ENCODE data around the gene ARID2. TPM values are rescaled to one million over a fixed set of nuclear protein-coding genes. Genes with fewer than 3 reads are reported as not detected.

ARID2 gene
- total RNA-seq, 1 donor: 21.0 TPM

GRCh38 chr12:45930369-45930768 is 200.9 kb downstream of the ARID2 start:
- TF ChIP-seq, protein P1, sequence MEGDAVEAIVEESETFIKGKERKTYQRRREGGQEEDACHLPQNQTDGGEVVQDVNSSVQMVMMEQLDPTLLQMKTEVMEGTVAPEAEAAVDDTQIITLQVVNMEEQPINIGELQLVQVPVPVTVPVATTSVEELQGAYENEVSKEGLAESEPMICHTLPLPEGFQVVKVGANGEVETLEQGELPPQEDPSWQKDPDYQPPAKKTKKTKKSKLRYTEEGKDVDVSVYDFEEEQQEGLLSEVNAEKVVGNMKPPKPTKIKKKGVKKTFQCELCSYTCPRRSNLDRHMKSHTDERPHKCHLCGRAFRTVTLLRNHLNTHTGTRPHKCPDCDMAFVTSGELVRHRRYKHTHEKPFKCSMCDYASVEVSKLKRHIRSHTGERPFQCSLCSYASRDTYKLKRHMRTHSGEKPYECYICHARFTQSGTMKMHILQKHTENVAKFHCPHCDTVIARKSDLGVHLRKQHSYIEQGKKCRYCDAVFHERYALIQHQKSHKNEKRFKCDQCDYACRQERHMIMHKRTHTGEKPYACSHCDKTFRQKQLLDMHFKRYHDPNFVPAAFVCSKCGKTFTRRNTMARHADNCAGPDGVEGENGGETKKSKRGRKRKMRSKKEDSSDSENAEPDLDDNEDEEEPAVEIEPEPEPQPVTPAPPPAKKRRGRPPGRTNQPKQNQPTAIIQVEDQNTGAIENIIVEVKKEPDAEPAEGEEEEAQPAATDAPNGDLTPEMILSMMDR (IDR thresholded peaks at IDR 0.05; ENCODE audit: extremely low read depth, low read depth, low read length): no peak
- Histone ChIP-seq H3K79me2 (ENCODE audit: insufficient read depth, low read length) (no peaks in the 10 kb centered on the region), H3K27ac (ENCODE audit: low read depth, low read length) (no peak overlapping the region), H3K9me3 (ENCODE audit: low read depth, low read length) (no peaks in the 10 kb centered on the region), H3K27me3 (ENCODE audit: insufficient read depth, low read length) (no peaks in the 10 kb centered on the region), H4K20me1 (ENCODE audit: insufficient read depth, low read length) (no peaks in the 10 kb centered on the region), H3K36me3 (ENCODE audit: insufficient read depth, low read length) (peaks cover 67% of the 10 kb centered on the region), H3K4me2 (ENCODE audit: insufficient read depth, low read length) (no peak overlapping the region), H2AFZ (ENCODE audit: low read length) (no peak overlapping the region), H3K4me1 (ENCODE audit: insufficient read depth, low read length) (no peaks in the 10 kb centered on the region), H3K4me3 (ENCODE audit: insufficient read depth, low read length) (no peak overlapping the region)
- DNase-seq (ENCODE audit: insufficient read length, low spot score, missing footprints): no peak

DNA sequence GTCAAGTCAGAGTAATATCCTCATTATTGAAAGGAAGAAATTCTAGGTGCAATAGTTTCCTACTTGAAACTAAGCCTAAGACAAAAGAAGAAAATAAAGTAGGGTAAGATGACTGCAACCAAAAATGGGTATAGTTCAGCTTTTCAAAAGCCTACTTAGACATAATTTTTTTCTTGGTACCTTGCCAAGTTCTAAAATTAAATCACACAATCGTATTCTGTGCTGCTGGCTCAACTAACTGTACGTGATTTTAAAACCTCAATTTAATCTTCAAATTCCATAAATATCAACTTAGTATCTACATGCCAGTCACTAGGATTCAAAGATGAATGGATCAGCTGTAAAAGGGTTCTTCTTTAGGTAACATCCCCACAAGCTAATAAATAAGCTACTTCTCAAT is 204.0 kb downstream of the ARID2 start:
- Histone ChIP-seq H3K4me2 (ENCODE audit: insufficient read depth, low read length) (no peak overlapping the region), H3K9me3 (ENCODE audit: low read depth, low read length) (no peaks in the 10 kb centered on the region), H3K4me1 (ENCODE audit: insufficient read depth, low read length) (no peaks in the 10 kb centered on the region), H3K4me3 (ENCODE audit: insufficient read depth, low read length) (no peak overlapping the region), H3K27me3 (ENCODE audit: insufficient read depth, low read length) (no peaks in the 10 kb centered on the region), H3K27ac (ENCODE audit: low read depth, low read length) (no peak overlapping the region), H2AFZ (ENCODE audit: low read length) (no peak overlapping the region), H3K36me3 (ENCODE audit: insufficient read depth, low read length) (peaks cover 51% of the 10 kb centered on the region), H4K20me1 (ENCODE audit: insufficient read depth, low read length) (no peaks in the 10 kb centered on the region), H3K79me2 (ENCODE audit: insufficient read depth, low read length) (peaks cover 3% of the 10 kb centered on the region)
- no peak for DNase-seq (ENCODE audit: insufficient read length, low spot score, missing footprints)
- TF ChIP-seq, protein P1 (IDR thresholded peaks at IDR 0.05; ENCODE audit: extremely low read depth, low read depth, low read length): no peak

- H3K27me3 ChIP-seq (ENCODE audit: insufficient read depth, low read length): no peaks in the 10 kb centered on the region
- no peak for DNase-seq (ENCODE audit: insufficient read length, low spot score, missing footprints)
- no peak overlapping the region for H3K4me3 ChIP-seq (ENCODE audit: insufficient read depth, low read length)
- H3K79me2 ChIP-seq (ENCODE audit: insufficient read depth, low read length): peaks cover 3% of the 10 kb centered on the region
- no peak overlapping the region for H3K4me2 ChIP-seq (ENCODE audit: insufficient read depth, low read length)
- no peaks in the 10 kb centered on the region for H3K9me3 ChIP-seq (ENCODE audit: low read depth, low read length)
- H2AFZ ChIP-seq (ENCODE audit: low read length): no peak overlapping the region
- H3K36me3 ChIP-seq (ENCODE audit: insufficient read depth, low read length): peaks cover 46% of the 10 kb centered on the region
- no peaks in the 10 kb centered on the region for H3K4me1 ChIP-seq (ENCODE audit: insufficient read depth, low read length)
- no peaks in the 10 kb centered on the region for H4K20me1 ChIP-seq (ENCODE audit: insufficient read depth, low read length)
- H3K27ac ChIP-seq (ENCODE audit: low read depth, low read length): no peak overlapping the region
- TF ChIP-seq, protein P1 (IDR thresholded peaks at IDR 0.05; ENCODE audit: extremely low read depth, low read depth, low read length): no peak
These were observed 205.4 kb downstream of the ARID2 start for GRCh38 chr12:45934956-45935355.

GRCh38 chr12:45938566-45938965 is 209.1 kb downstream of the ARID2 start:
- Histone ChIP-seq H3K27me3 (ENCODE audit: insufficient read depth, low read length) (no peaks in the 10 kb centered on the region), H3K27ac (ENCODE audit: low read depth, low read length) (no peak overlapping the region), H3K4me3 (ENCODE audit: insufficient read depth, low read length) (no peak overlapping the region), H3K36me3 (ENCODE audit: insufficient read depth, low read length) (peaks cover 36% of the 10 kb centered on the region), H3K4me2 (ENCODE audit: insufficient read depth, low read length) (no peak overlapping the region), H3K9me3 (ENCODE audit: low read depth, low read length) (no peaks in the 10 kb centered on the region), H4K20me1 (ENCODE audit: insufficient read depth, low read length) (peaks cover 5% of the 10 kb centered on the region), H3K4me1 (ENCODE audit: insufficient read depth, low read length) (no peaks in the 10 kb centered on the region), H3K79me2 (ENCODE audit: insufficient read depth, low read length) (peaks cover 13% of the 10 kb centered on the region), H2AFZ (ENCODE audit: low read length) (no peak overlapping the region)
- DNase-seq (ENCODE audit: insufficient read length, low spot score, missing footprints): no peak
- TF ChIP-seq, protein P1 (IDR thresholded peaks at IDR 0.05; ENCODE audit: extremely low read depth, low read depth, low read length): no peak
